Liver (tissue), 9 donors: ENCODE measurements around the gene FADS6. TPM values are rescaled to one million over a fixed set of nuclear protein-coding genes. Genes with fewer than 3 reads are reported as not detected.
A peak's percentile ranks its signal among the peaks of the same experiment; 100 is the strongest.

Source experiments
- DNase-seq: peaks from one replicate; pipeline ENCODE4 v3.0.0-alpha.2; 2017; ENCODE audit warnings: low spot score
- H3K27ac ChIP-seq, 2 donors: one replicate each; pipeline ENCODE4 v1.7.0; 2013; ENCODE audit warnings: inconsistent platforms in 2 of 2, low read length in 2 of 2, control low read depth in 1 of 2, low read depth in 1 of 2, mild to moderate bottlenecking in 1 of 2
- H3K27me3 ChIP-seq, 4 donors: one replicate each; pipeline versions ENCODE4 v1.6.1 to v1.7.0; 2013; ENCODE audit warnings: low read length in 3 of 4, inconsistent platforms in 1 of 4, mild to moderate bottlenecking in 1 of 4, moderate library complexity in 1 of 4; ENCODE audit not compliant: control insufficient read depth in 4 of 4, insufficient read depth in 4 of 4
- H3K36me3 ChIP-seq, 4 donors: one replicate each; pipeline versions ENCODE4 v1.6.1 to v1.7.0; 2013; ENCODE audit warnings: low read length in 3 of 4, mild to moderate bottlenecking in 3 of 4, low read depth in 1 of 4, moderate library complexity in 1 of 4; ENCODE audit not compliant: control insufficient read depth in 4 of 4, insufficient read depth in 3 of 4
- H3K4me1 ChIP-seq, 4 donors: one replicate each; pipeline versions ENCODE4 v1.6.1 to v1.7.0; 2013; ENCODE audit warnings: low read length in 3 of 4, mild to moderate bottlenecking in 3 of 4, moderate library complexity in 1 of 4; ENCODE audit not compliant: control insufficient read depth in 4 of 4, insufficient read depth in 4 of 4
- H3K4me3 ChIP-seq, 3 donors: one replicate each; pipeline versions ENCODE4 v1.6.1 to v1.7.0; 2013; ENCODE audit warnings: low read length in 3 of 3, control low read depth in 1 of 3, low read depth in 1 of 3, mild to moderate bottlenecking in 1 of 3
- H3K9ac ChIP-seq, 2 donors: one replicate each; pipeline ENCODE4 v1.7.0; 2013; ENCODE audit warnings: low read length in 2 of 2, mild to moderate bottlenecking in 2 of 2, moderate library complexity in 2 of 2, control low read depth in 1 of 2, low read depth in 1 of 2
- H3K9me3 ChIP-seq, 4 donors: one replicate each; pipeline versions ENCODE4 v1.6.1 to v1.7.0; 2013; ENCODE audit warnings: low read length in 3 of 4; ENCODE audit not compliant: control insufficient read depth in 4 of 4
- FOXA1 ChIP-seq: IDR thresholded peaks from 2 replicates; pipeline ENCODE4 v1.6.1; 2016; ENCODE audit warnings: antibody characterized with exemption
- GABPA ChIP-seq, 2 donors: IDR thresholded peaks in 1 of 2; conservative IDR thresholded peaks in 1 of 2; 2 replicates each; pipeline ENCODE4 v1.6.1; 2016; ENCODE audit warnings: antibody characterized with exemption in 2 of 2, mild to moderate bottlenecking in 1 of 2, moderate library complexity in 1 of 2
- HNF4A ChIP-seq, 2 donors: conservative IDR thresholded peaks; 2 replicates each; pipeline ENCODE4 v1.6.1; 2016; ENCODE audit warnings: antibody characterized with exemption in 2 of 2, mild to moderate bottlenecking in 2 of 2
- HNF4G ChIP-seq: IDR thresholded peaks from 2 replicates; pipeline ENCODE4 v1.6.1; 2016; ENCODE audit warnings: antibody characterized with exemption
- JUND ChIP-seq, 2 donors: IDR thresholded peaks; 2 replicates each; pipeline ENCODE4 v1.6.1; 2016; ENCODE audit warnings: antibody characterized with exemption in 2 of 2
- NR2F2 ChIP-seq: IDR thresholded peaks from 2 replicates; pipeline ENCODE4 v1.6.1; 2016; ENCODE audit warnings: antibody characterized with exemption
- RAD21 ChIP-seq, 2 donors: IDR thresholded peaks; 2 replicates each; pipeline ENCODE4 v1.6.1; 2016; ENCODE audit warnings: antibody characterized with exemption in 2 of 2, mild to moderate bottlenecking in 2 of 2
- RXRA ChIP-seq, 2 donors: IDR thresholded peaks; 2 replicates each; pipeline ENCODE4 v1.6.1; 2017 to 2018; ENCODE audit warnings: antibody characterized with exemption in 2 of 2, mild to moderate bottlenecking in 1 of 2
- SP1 ChIP-seq: IDR thresholded peaks from 2 replicates; pipeline ENCODE4 v1.6.1; 2018; ENCODE audit warnings: antibody characterized with exemption, mild to moderate bottlenecking
- TAF1 ChIP-seq: conservative IDR thresholded peaks from 2 replicates; pipeline ENCODE4 v1.6.1; 2016; ENCODE audit warnings: antibody characterized with exemption, mild to moderate bottlenecking
- YY1 ChIP-seq: IDR thresholded peaks from 2 replicates; pipeline ENCODE4 v1.6.1; 2016; ENCODE audit warnings: antibody characterized with exemption, mild to moderate bottlenecking
- WGBS: extraction: QIAGEN DNeasy Blood & Tissue Kit; methylation state at CpG from one replicate; pipeline ENCODE4 v1.1.7; 2013; 5-methylcytosine and 5-hydroxymethylcytosine counted together
- polyA plus RNA-seq, 2 donors: library from polyadenylated mRNA; stranded (reverse) in 1 of 2; unstranded in 1 of 2; fragments of 200-250 nt in 1 of 2; fragments of >200 nt in 1 of 2; fragmentation: Nextera tagmentation in 1 of 2; extraction: Ambion mirVana in 1 of 2; gene quantifications; one replicate each; pipeline versions ENCODE4 v1.2.1 to v1.2.3, GENCODE V29; 2013 to 2015
- total RNA-seq, 2 donors: library from RNA; depleted of rRNA; stranded (reverse); fragments of >200 nt; gene quantifications; one replicate each; pipeline ENCODE4 v1.2.3, GENCODE V29; 2014
- TF ChIP-seq, protein P1 (sequence below): IDR thresholded peaks from 2 replicates; pipeline ENCODE4 v1.6.1; 2016; ENCODE audit warnings: antibody characterized with exemption, mild to moderate bottlenecking
- TF ChIP-seq, protein P2 (sequence below): IDR thresholded peaks from 2 replicates; pipeline ENCODE4 v1.6.1; 2016; ENCODE audit warnings: antibody characterized with exemption
- TF ChIP-seq, protein P3 (sequence below): fragments of 150-350 bp; IDR thresholded peaks from 2 replicates; pipeline ENCODE4 v1.5.1; 2017; ENCODE audit warnings: improper control_type of control experiment, low read depth, low read length; ENCODE audit not compliant: missing input control
- TF ChIP-seq, protein P4 (sequence below): IDR thresholded peaks from 2 replicates; pipeline ENCODE4 v1.6.1; 2016; ENCODE audit warnings: antibody characterized with exemption
- donor health status: healthy.
- donor health status: healthy.
- donor health status: healthy.
- donor health status: healthy.
- donor health status: healthy.

The FADS6 gene
- total and polyA plus RNA-seq, 4 donors: 2.1 to 7.1 (median 4.2) TPM; not detected in 1

DNA sequence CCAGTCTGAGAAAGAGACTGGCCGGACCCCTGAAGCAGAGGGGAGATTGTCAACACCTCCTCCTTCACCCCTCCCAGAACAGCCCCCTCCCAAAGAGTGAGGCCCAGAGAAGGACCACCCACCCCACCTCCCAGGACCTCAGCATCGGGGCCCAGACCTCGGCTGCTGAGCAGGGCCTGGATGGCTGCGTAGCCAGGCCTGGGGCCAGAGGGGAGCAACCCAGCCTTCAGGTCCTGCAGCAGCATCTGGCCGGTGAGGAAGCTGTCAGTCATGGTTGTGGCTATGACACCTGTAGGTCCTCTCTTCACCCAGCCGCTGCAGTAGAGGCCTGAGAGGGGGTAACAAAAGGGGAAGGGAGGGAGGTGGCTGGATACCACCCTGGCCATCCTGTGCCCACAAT, 30.5 kb downstream of the FADS6 start:
- Histone ChIP-seq H3K36me3 (no peaks in the 10 kb centered on the region), H3K27ac (no peak overlapping the region), H3K27me3 (peaks cover 0 to 7% (median 0%) of the 10 kb centered on the region in 4 donors), H3K4me1 (peaks cover 8 to 25% (median 14%) of the 10 kb centered on the region in 4 donors), H3K4me3 (no peak overlapping the region), H3K9ac (no peak overlapping the region), H3K9me3 (no peaks in the 10 kb centered on the region)
- WGBS: 89% methylated on average over 6 of the region's 6 CpGs
- no peak for TF ChIP-seq HNF4A (conservative IDR thresholded peaks at IDR 0.05)
- TF ChIP-seq, protein P1, sequence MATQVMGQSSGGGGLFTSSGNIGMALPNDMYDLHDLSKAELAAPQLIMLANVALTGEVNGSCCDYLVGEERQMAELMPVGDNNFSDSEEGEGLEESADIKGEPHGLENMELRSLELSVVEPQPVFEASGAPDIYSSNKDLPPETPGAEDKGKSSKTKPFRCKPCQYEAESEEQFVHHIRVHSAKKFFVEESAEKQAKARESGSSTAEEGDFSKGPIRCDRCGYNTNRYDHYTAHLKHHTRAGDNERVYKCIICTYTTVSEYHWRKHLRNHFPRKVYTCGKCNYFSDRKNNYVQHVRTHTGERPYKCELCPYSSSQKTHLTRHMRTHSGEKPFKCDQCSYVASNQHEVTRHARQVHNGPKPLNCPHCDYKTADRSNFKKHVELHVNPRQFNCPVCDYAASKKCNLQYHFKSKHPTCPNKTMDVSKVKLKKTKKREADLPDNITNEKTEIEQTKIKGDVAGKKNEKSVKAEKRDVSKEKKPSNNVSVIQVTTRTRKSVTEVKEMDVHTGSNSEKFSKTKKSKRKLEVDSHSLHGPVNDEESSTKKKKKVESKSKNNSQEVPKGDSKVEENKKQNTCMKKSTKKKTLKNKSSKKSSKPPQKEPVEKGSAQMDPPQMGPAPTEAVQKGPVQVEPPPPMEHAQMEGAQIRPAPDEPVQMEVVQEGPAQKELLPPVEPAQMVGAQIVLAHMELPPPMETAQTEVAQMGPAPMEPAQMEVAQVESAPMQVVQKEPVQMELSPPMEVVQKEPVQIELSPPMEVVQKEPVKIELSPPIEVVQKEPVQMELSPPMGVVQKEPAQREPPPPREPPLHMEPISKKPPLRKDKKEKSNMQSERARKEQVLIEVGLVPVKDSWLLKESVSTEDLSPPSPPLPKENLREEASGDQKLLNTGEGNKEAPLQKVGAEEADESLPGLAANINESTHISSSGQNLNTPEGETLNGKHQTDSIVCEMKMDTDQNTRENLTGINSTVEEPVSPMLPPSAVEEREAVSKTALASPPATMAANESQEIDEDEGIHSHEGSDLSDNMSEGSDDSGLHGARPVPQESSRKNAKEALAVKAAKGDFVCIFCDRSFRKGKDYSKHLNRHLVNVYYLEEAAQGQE: no peak
- TF ChIP-seq SP1: no peak
- TF ChIP-seq HNF4G: no peak
- TF ChIP-seq FOXA1: no peak
- no peak for TF ChIP-seq TAF1
- TF ChIP-seq, protein P2, sequence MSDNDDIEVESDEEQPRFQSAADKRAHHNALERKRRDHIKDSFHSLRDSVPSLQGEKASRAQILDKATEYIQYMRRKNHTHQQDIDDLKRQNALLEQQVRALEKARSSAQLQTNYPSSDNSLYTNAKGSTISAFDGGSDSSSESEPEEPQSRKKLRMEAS: no peak
- TF ChIP-seq, protein P3, sequence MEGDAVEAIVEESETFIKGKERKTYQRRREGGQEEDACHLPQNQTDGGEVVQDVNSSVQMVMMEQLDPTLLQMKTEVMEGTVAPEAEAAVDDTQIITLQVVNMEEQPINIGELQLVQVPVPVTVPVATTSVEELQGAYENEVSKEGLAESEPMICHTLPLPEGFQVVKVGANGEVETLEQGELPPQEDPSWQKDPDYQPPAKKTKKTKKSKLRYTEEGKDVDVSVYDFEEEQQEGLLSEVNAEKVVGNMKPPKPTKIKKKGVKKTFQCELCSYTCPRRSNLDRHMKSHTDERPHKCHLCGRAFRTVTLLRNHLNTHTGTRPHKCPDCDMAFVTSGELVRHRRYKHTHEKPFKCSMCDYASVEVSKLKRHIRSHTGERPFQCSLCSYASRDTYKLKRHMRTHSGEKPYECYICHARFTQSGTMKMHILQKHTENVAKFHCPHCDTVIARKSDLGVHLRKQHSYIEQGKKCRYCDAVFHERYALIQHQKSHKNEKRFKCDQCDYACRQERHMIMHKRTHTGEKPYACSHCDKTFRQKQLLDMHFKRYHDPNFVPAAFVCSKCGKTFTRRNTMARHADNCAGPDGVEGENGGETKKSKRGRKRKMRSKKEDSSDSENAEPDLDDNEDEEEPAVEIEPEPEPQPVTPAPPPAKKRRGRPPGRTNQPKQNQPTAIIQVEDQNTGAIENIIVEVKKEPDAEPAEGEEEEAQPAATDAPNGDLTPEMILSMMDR: no peak
- TF ChIP-seq, protein P4, sequence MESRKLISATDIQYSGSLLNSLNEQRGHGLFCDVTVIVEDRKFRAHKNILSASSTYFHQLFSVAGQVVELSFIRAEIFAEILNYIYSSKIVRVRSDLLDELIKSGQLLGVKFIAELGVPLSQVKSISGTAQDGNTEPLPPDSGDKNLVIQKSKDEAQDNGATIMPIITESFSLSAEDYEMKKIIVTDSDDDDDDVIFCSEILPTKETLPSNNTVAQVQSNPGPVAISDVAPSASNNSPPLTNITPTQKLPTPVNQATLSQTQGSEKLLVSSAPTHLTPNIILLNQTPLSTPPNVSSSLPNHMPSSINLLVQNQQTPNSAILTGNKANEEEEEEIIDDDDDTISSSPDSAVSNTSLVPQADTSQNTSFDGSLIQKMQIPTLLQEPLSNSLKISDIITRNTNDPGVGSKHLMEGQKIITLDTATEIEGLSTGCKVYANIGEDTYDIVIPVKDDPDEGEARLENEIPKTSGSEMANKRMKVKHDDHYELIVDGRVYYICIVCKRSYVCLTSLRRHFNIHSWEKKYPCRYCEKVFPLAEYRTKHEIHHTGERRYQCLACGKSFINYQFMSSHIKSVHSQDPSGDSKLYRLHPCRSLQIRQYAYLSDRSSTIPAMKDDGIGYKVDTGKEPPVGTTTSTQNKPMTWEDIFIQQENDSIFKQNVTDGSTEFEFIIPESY: no peak
- TF ChIP-seq JUND (IDR thresholded peaks at IDR 0.05): no peak
- no peak for TF ChIP-seq RXRA (IDR thresholded peaks at IDR 0.05)
- no peak for TF ChIP-seq GABPA (IDR thresholded peaks at IDR 0.05 in 1 of 2, conservative IDR thresholded peaks at IDR 0.05 in 1 of 2)
- no peak for TF ChIP-seq YY1
- no peak for TF ChIP-seq NR2F2
- TF ChIP-seq RAD21 (IDR thresholded peaks at IDR 0.05): no peak
- no peak for DNase-seq

DNA sequence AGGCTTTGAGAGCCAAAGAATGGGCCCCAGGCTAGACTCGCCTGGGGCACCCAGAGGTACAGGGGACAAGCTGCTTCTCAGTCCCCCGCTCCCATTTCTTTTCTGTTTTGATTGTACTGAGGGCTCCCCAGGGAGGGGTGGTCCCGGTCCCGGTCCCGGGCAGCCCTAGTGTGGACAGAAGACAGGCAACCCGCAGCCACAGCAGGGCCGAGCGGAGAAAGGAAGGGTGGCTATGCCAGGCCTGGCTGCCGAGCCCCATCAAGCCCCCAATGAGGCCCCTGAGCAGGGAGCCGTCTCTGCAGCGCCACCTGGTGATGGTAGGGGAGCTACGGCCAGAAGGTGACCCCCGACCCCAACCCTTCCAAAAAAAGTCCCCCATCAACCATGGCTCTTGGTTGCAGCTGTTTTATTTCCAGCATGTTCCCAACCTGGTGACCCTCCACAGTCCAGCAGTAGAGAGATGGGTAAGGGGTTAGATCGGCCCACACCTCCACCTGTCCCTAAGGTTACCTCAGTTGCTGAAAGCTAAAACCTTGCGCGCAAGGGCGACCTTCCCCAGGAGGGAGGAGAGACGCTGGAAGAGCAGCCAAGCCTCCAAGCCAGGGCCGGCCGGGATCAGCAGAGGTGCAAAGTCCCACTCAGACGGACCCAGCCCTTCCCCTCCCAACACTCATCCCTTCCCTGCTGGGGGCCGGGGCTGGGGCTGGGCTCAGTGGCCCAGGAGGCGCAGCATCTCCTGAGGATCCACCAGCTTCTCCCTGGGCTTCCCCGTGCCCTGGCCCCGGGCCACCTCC, 31.1 kb downstream of the FADS6 start:
- no peaks in the 10 kb centered on the region for H3K36me3 ChIP-seq
- no peak overlapping the region for H3K4me3 ChIP-seq
- H3K9ac ChIP-seq: no peak overlapping the region
- H3K27me3 ChIP-seq: peaks cover 0 to 7% (median 3%) of the 10 kb centered on the region in 4 donors
- H3K4me1 ChIP-seq: peaks cover 8 to 25% (median 14%) of the 10 kb centered on the region in 4 donors
- peak; percentile 72 for DNase-seq
- no peak for TF ChIP-seq RXRA (IDR thresholded peaks at IDR 0.05)
- TF ChIP-seq, protein P3: peak; percentile 42
- peak in 1 of 2 donors; percentile 68 for TF ChIP-seq RAD21 (IDR thresholded peaks at IDR 0.05)
- WGBS: 37% methylated on average over 25 of the region's 25 CpGs
- H3K9me3 ChIP-seq: no peaks in the 10 kb centered on the region
- no peak overlapping the region for H3K27ac ChIP-seq
